Left colon (tissue), 2 donors: ENCODE data around the gene NFKBIL1. TPM values are rescaled to one million over a fixed set of nuclear protein-coding genes. Genes with fewer than 3 reads are reported as not detected.

Experiments
- ATAC-seq: fragments of 200-7000 bp; cut with Tn5 transposase; one replicate; pipeline ENCODE4 v1.9.1; 2020; ENCODE audit warnings: mild to moderate bottlenecking, moderate library complexity
- DNase-seq, 2 donors: peaks; one replicate each; pipeline ENCODE4 v3.0.0-alpha.2; 2020
- intact Hi-C, 2 donors: fragments of 100-400 bp; cut with DNase I in 1 of 2; cut with micrococcal nuclease in 1 of 2; formaldehyde crosslinking; loops; one replicate each; pipeline versions ENCODE4 v1.11.2 to v1.14.0; 2022; cut with DNase I, micrococcal nuclease
- total RNA-seq, 2 donors: library from RNA; stranded (reverse); fragmentation: NEBNext Ultra II Directional; extraction: Animal tissue kit (Norgen Biotek cat#: 25700); gene quantifications; one replicate each; pipeline ENCODE4 v1.2.1, GENCODE V29; 2021
- donor health status: DM: no; HTN: no; CAD: no.
- donor health status: DM: yes; HTN: yes; CAD: no.

The NFKBIL1 gene
- total RNA-seq, 2 donors from 2014 or later: 14.4 to 18.0 TPM

DNA sequence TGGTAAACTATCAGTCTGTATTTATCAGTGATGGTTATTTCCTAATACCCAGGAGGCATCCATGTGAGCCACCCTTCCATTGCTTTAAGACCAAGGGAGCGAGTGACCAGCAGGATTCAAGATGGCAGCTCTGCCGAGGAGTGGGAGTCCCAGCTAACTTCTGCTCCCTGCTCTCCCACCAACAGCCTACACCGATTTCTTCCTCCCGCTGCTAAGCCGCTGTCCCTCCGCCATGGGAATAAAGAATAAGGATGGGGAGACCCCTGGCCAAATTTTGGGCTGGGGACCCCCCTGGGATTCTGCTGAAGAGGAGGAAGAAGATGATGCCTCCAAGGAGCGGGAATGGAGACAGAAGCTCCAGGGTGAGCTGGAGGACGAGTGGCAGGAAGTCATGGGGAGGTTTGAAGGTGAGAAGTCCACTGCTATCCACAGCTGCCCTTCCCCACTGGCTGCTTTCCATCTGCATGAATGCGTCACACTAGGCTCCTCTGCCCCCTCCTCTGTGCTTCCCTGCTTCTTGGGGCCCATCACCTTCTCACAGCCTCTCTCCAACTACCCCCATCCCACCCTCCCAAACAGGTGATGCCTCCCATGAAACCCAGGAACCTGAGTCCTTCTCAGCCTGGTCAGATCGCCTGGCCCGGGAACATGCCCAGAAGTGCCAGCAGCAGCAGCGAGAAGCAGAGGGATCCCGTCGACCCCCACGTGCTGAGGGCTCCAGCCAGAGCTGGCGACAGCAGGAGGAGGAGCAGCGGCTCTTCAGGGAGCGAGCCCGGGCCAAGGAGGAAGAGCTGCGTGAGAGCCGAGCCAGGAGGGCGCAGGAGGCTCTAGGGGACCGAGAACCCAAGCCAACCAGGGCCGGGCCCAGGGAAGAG, 10.3 kb downstream of the NFKBIL1 start:
- intact Hi-C loops: no loop called here
- ATAC-seq (no peak), DNase-seq (no peak)

DNA sequence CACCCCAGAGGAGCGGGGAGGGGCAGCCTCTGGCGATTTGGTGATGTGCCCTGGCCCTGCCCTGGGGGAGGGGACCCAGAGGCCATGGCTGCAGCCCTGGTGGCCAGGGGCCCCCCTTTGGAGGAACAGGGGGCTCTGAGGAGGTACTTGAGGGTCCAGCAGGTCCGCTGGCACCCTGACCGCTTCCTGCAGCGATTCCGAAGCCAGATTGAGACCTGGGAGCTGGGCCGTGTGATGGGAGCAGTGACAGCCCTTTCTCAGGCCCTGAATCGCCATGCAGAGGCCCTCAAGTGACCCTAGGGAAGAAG, 10.9 kb downstream of the NFKBIL1 start:
- no peak for DNase-seq
- no peak for ATAC-seq
- intact Hi-C loops: no loop called here

GRCh38 chr6:31558631-31559500, 11.5 kb downstream of the NFKBIL1 start:
- DNase-seq: peak in 1 of 2 donors; percentile 48
- peak; percentile 43 for ATAC-seq
- intact Hi-C loops: no loop called here

GRCh38 chr6:31559606-31559957, 12.2 kb downstream of the NFKBIL1 start:
- intact Hi-C loops: no loop called here
- DNase-seq (no peak), ATAC-seq (no peak)

DNA sequence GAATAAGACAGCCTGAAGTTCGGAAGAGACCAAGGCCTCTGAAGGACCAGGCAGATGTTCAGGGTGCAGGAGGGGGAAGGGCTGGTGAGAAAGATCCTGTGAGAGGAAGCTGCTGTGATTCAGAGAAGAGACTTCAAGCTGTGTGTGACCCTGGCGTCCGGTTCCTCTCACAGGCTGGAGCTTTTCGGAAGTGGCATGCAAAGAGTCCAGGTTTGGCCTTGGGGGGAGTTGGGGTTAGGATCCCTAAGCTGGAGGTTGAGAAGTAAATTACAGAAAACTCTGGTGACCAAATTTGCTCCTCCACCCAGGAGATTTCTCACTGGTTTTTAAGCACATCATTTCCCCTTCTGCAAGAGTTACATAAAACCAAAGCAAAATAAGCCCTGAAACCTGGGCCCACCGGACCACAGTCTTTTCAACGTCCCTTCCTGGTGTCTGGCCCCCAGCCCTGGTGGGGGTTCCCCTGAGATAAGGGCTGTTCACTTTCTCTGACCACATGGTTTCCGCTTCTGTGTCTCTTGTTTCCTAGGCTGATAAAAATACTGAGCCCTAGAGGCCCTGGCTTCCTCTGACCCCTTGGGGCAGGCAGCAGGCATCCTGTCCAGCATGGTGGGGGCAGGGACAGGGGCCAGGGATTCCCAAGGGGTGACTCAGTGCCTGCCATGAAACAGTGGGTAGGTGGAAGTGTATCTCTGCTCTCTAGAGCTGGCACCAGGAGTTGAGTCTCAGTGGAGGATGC, 12.7 kb downstream of the NFKBIL1 start:
- peak; percentile 34 for ATAC-seq
- intact Hi-C loops: no loop called here
- DNase-seq: peak; percentile 51 to 58

GRCh38 chr6:31560697-31561058, 13.3 kb downstream of the NFKBIL1 start:
- intact Hi-C loops: no loop called here
- DNase-seq: no peak
- ATAC-seq: no peak

- no peak for ATAC-seq
- no peak for DNase-seq
- intact Hi-C loops: no loop called here
Measured at GRCh38 chr6:31567531-31568370, 20.3 kb downstream of the NFKBIL1 start.

GRCh38 chr6:31568537-31568961, 21.1 kb downstream of the NFKBIL1 start:
- DNase-seq: no peak
- no peak for ATAC-seq
- intact Hi-C loops: no loop called here

GRCh38 chr6:31569861-31570536, 22.6 kb downstream of the NFKBIL1 start:
- intact Hi-C loops: no loop called here
- ATAC-seq: no peak
- DNase-seq: no peak

DNA sequence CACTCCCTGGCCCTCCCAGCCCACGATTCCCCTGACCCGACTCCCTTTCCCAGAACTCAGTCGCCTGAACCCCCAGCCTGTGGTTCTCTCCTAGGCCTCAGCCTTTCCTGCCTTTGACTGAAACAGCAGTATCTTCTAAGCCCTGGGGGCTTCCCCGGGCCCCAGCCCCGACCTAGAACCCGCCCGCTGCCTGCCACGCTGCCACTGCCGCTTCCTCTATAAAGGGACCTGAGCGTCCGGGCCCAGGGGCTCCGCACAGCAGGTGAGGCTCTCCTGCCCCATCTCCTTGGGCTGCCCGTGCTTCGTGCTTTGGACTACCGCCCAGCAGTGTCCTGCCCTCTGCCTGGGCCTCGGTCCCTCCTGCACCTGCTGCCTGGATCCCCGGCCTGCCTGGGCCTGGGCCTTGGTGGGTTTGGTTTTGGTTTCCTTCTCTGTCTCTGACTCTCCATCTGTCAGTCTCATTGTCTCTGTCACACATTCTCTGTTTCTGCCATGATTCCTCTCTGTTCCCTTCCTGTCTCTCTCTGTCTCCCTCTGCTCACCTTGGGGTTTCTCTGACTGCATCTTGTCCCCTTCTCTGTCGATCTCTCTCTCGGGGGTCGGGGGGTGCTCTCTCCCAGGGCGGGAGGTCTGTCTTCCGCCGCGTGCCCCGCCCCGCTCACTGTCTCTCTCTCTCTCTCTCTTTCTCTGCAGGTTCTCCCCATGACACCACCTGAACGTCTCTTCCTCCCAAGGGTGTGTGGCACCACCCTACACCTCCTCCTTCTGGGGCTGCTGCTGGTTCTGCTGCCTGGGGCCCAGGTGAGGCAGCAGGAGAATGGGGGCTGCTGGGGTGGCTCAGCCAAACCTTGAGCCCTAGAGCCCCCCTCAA, 24.9 kb downstream of the NFKBIL1 start, which contains the start of gene LTA:
TSS of gene LTA (plus strand) at position 249 of the 871 bp plus-strand sequence. CDS start at position 703, 454 bp downstream.
- ATAC-seq (peak; percentile 34), DNase-seq (no peak)

DNA sequence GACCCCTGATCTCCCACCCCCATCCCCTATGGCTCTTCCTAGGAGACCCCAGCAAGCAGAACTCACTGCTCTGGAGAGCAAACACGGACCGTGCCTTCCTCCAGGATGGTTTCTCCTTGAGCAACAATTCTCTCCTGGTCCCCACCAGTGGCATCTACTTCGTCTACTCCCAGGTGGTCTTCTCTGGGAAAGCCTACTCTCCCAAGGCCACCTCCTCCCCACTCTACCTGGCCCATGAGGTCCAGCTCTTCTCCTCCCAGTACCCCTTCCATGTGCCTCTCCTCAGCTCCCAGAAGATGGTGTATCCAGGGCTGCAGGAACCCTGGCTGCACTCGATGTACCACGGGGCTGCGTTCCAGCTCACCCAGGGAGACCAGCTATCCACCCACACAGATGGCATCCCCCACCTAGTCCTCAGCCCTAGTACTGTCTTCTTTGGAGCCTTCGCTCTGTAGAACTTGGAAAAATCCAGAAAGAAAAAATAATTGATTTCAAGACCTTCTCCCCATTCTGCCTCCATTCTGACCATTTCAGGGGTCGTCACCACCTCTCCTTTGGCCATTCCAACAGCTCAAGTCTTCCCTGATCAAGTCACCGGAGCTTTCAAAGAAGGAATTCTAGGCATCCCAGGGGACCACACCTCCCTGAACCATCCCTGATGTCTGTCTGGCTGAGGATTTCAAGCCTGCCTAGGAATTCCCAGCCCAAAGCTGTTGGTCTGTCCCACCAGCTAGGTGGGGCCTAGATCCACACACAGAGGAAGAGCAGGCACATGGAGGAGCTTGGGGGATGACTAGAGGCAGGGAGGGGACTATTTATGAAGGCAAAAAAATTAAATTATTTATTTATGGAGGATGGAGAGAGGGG, 26.1 kb downstream of the NFKBIL1 start:
- ATAC-seq: no peak
- no peak for DNase-seq
- intact Hi-C loops: no loop called here

More for the DNA sequence above, 24.9 kb downstream of the NFKBIL1 start, which contains the start of gene LTA:
- intact Hi-C loops: no loop called here

DNA sequence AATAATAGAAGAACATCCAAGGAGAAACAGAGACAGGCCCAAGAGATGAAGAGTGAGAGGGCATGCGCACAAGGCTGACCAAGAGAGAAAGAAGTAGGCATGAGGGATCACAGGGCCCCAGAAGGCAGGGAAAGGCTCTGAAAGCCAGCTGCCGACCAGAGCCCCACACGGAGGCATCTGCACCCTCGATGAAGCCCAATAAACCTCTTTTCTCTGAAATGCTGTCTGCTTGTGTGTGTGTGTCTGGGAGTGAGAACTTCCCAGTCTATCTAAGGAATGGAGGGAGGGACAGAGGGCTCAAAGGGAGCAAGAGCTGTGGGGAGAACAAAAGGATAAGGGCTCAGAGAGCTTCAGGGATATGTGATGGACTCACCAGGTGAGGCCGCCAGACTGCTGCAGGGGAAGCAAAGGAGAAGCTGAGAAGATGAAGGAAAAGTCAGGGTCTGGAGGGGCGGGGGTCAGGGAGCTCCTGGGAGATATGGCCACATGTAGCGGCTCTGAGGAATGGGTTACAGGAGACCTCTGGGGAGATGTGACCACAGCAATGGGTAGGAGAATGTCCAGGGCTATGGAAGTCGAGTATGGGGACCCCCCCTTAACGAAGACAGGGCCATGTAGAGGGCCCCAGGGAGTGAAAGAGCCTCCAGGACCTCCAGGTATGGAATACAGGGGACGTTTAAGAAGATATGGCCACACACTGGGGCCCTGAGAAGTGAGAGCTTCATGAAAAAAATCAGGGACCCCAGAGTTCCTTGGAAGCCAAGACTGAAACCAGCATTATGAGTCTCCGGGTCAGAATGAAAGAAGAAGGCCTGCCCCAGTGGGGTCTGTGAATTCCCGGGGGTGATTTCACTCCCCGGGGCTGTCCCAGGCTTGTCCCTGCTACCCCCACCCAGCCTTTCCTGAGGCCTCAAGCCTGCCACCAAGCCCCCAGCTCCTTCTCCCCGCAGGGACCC, 27.0 kb downstream of the NFKBIL1 start:
- no peak for ATAC-seq
- intact Hi-C loops: no loop called here

GRCh38 chr6:31575335-31575901, 28.0 kb downstream of the NFKBIL1 start, which contains the start of gene TNF:
Gene TNF (plus strand): TSS chr6:31575565. CDS start chr6:31575742, 177 bp downstream.
- peak; percentile 73 for ATAC-seq
- peak in 1 of 2 donors; percentile 57 for DNase-seq
- intact Hi-C loops: no loop called here

More for the DNA sequence above, 27.0 kb downstream of the NFKBIL1 start:
- no peak for DNase-seq

- no peak for ATAC-seq
- intact Hi-C loops: no loop called here
- no peak for DNase-seq
Measured at GRCh38 chr6:31575952-31576685, 28.7 kb downstream of the NFKBIL1 start.
